DND-41 (cell line): ENCODE results near the gene DPH6.

Experiments used
- ATAC-seq: fragments of 200-7000 bp; cut with Tn5 transposase; 3 replicates; pipeline ENCODE4 v1.9.1; 2021; ENCODE audit warnings: low read depth; ENCODE audit not compliant: insufficient read depth
- DNase-seq: peaks from one replicate; pipeline ENCODE4 v3.0.0-alpha.2; 2020
- H2AFZ ChIP-seq: 2 replicates; pipeline ENCODE4 v1.6.0; 2012; ENCODE audit warnings: low read depth, low read length
- H3K27ac ChIP-seq: 2 replicates; pipeline ENCODE4 v1.5.1; 2012; ENCODE audit warnings: low read length, inconsistent platforms
- H3K27me3 ChIP-seq: fragments of 200-600 bp; sonication (generic); 2 replicates; pipeline ENCODE4 v1.6.0; 2012; ENCODE audit warnings: low read length, mild to moderate bottlenecking, inconsistent platforms; ENCODE audit not compliant: insufficient read depth, poor library complexity
- H3K36me3 ChIP-seq: 2 replicates; pipeline ENCODE4 v1.5.1; 2012; ENCODE audit warnings: low read length, inconsistent platforms; ENCODE audit not compliant: insufficient read depth
- H3K4me1 ChIP-seq: 2 replicates; pipeline ENCODE4 v1.5.1; 2012; ENCODE audit warnings: mild to moderate bottlenecking, low read length; ENCODE audit not compliant: insufficient read depth
- H3K4me2 ChIP-seq: 2 replicates; pipeline ENCODE4 v1.6.0; 2012; ENCODE audit warnings: mild to moderate bottlenecking, moderate library complexity, low read length, inconsistent platforms; ENCODE audit not compliant: insufficient read depth
- H3K4me3 ChIP-seq, 2 experiments: fragments of 200-600 bp in 1 of 2; shearing (Covaris generic) in 1 of 2; 2 replicates each; pipeline ENCODE4 v1.5.1; 2012 to 2016; ENCODE audit warnings: inconsistent platforms in 2 of 2, low read length in 2 of 2, mild to moderate bottlenecking in 2 of 2, low read depth in 1 of 2, moderate library complexity in 1 of 2
- H3K79me2 ChIP-seq: 2 replicates; pipeline ENCODE4 v1.6.0; 2012; ENCODE audit warnings: low read length, inconsistent platforms; ENCODE audit not compliant: insufficient read depth
- H3K9ac ChIP-seq: 2 replicates; pipeline ENCODE4 v1.6.0; 2012; ENCODE audit warnings: low read depth, mild to moderate bottlenecking, inconsistent platforms, low read length, moderate library complexity
- H3K9me3 ChIP-seq: 2 replicates; pipeline ENCODE4 v1.5.1; 2012; ENCODE audit warnings: low read length, moderate library complexity, mild to moderate bottlenecking, inconsistent platforms; ENCODE audit not compliant: insufficient read depth, severe bottlenecking
- H4K20me1 ChIP-seq: 2 replicates; pipeline ENCODE4 v1.6.0; 2012; ENCODE audit warnings: low read length; ENCODE audit not compliant: insufficient read depth
- EZH2 ChIP-seq: IDR thresholded peaks from 3 replicates; pipeline ENCODE4 v1.6.1; 2012; ENCODE audit warnings: borderline replicate concordance, low read depth, mild to moderate bottlenecking, moderate library complexity, low read length, inconsistent platforms; ENCODE audit not compliant: severe bottlenecking
- TF ChIP-seq, protein P1 (sequence below): IDR thresholded peaks from 2 replicates; pipeline ENCODE4 v1.5.1; 2012; ENCODE audit warnings: borderline replicate concordance, low read length, moderate library complexity, mild to moderate bottlenecking; ENCODE audit not compliant: poor library complexity, severe bottlenecking; ENCODE audit errors: extremely low read depth

Gene DPH6

DNA sequence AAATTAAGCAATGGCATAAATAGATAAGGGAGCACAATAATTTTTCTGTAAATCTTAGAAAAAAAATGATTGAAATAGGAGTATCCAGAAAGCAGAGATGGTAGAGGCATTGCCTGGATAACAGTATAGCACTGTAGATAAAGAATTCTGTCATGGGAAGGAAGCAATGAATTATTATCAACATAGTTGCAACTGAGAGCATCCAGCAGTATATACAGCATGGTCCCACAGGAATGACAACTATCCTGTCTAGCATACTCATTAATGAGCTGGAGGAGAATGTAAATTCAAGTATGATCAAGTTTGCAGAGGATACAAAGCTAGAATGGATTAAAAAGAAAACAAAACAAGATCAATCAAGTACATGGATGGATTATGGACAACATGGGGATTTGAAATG lies 90.8 kb downstream of the DPH6 start:
- Histone ChIP-seq H3K9me3 (no peaks in the 10 kb centered on the region), H3K4me2 (no peak overlapping the region), H4K20me1 (no peaks in the 10 kb centered on the region), H3K36me3 (no peaks in the 10 kb centered on the region), H3K9ac (no peak overlapping the region), H3K4me1 (no peaks in the 10 kb centered on the region), H3K4me3 (no peak overlapping the region), H3K27ac (no peak overlapping the region), H3K79me2 (no peaks in the 10 kb centered on the region), H2AFZ (no peak overlapping the region), H3K27me3 (no peaks in the 10 kb centered on the region)
- DNase-seq: no peak
- ATAC-seq: no peak
- no peak for TF ChIP-seq EZH2
- TF ChIP-seq, protein P1, sequence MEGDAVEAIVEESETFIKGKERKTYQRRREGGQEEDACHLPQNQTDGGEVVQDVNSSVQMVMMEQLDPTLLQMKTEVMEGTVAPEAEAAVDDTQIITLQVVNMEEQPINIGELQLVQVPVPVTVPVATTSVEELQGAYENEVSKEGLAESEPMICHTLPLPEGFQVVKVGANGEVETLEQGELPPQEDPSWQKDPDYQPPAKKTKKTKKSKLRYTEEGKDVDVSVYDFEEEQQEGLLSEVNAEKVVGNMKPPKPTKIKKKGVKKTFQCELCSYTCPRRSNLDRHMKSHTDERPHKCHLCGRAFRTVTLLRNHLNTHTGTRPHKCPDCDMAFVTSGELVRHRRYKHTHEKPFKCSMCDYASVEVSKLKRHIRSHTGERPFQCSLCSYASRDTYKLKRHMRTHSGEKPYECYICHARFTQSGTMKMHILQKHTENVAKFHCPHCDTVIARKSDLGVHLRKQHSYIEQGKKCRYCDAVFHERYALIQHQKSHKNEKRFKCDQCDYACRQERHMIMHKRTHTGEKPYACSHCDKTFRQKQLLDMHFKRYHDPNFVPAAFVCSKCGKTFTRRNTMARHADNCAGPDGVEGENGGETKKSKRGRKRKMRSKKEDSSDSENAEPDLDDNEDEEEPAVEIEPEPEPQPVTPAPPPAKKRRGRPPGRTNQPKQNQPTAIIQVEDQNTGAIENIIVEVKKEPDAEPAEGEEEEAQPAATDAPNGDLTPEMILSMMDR: no peak

DNA sequence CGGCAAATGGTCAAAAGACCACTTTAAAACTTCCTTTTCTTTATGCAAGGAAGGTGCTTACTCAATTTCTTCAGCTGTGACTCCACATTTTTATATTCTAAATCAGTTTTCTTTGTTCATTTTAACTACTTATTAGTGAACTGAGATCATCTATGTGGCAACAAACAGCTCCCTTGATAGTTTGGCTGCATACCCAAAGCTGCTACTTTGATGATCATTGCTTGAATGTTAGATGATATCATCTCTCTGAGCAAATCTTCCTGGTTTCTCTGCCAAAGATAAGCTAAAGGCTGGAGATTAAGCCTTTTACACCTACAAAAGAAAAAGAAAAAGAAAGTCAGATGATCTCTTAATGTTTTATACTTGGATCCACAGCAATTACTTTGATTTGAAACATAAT lies 95.5 kb downstream of the DPH6 start:
- ATAC-seq: no peak
- Histone ChIP-seq H3K36me3 (no peaks in the 10 kb centered on the region), H3K27me3 (no peaks in the 10 kb centered on the region), H3K9me3 (no peaks in the 10 kb centered on the region), H3K4me1 (no peaks in the 10 kb centered on the region), H4K20me1 (no peaks in the 10 kb centered on the region), H3K79me2 (no peaks in the 10 kb centered on the region), H3K9ac (no peak overlapping the region), H3K27ac (no peak overlapping the region), H3K4me3 (no peak overlapping the region), H2AFZ (no peak overlapping the region), H3K4me2 (no peak overlapping the region)
- no peak for TF ChIP-seq EZH2
- TF ChIP-seq, protein P1: no peak
- no peak for DNase-seq

DNA sequence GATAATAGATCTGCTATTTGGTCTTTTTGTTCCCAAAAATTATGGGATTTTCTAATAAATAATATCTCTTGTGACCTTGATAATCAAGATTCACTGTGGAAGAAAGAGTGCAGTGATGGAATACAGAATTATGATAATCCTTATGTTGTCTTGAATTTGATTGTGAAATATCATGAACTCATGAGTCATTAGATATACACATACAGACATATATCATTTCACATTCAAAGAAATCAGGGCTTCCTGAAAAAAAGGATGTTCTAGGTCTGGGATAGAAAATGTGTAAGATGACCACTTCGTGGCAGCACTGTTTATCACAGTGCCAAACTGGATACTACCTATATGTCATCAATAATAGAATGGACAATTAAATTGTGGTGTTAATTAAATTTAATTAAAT lies 97.7 kb downstream of the DPH6 start:
- Histone ChIP-seq H3K27ac (no peak overlapping the region), H3K4me2 (no peak overlapping the region), H3K27me3 (no peaks in the 10 kb centered on the region), H4K20me1 (no peaks in the 10 kb centered on the region), H3K4me3 (no peak overlapping the region), H3K4me1 (no peaks in the 10 kb centered on the region), H3K9me3 (no peaks in the 10 kb centered on the region), H3K9ac (no peak overlapping the region), H2AFZ (no peak overlapping the region), H3K36me3 (no peaks in the 10 kb centered on the region), H3K79me2 (no peaks in the 10 kb centered on the region)
- TF ChIP-seq, protein P1: no peak
- no peak for TF ChIP-seq EZH2
- DNase-seq (no peak), ATAC-seq (no peak)

DNA sequence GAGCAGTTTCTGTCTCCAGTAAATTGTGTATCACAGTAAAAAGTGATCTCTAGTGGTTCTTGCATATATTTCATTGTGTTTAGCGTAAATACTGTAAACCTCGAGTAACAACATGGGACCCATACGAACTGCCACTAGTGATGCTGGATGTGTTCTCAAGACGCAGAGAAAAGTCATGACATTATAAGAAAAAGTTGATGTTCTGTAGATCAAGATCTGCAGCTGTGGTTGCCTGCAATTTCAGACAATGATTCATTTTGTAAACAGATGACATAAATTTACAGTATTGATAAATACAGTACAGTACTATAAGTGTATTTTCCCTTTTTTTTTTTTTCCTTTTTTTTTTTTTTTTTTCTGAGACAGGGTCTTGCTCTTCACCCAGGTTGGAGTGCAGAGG lies 100.1 kb downstream of the DPH6 start:
- H3K79me2 ChIP-seq: no peaks in the 10 kb centered on the region
- H2AFZ ChIP-seq: no peak overlapping the region
- no peak overlapping the region for H3K9ac ChIP-seq
- H3K4me1 ChIP-seq: no peaks in the 10 kb centered on the region
- ATAC-seq (no peak), DNase-seq (no peak)
- H3K27me3 ChIP-seq: no peaks in the 10 kb centered on the region
- H3K27ac ChIP-seq: no peak overlapping the region
- no peaks in the 10 kb centered on the region for H3K36me3 ChIP-seq
- no peak for TF ChIP-seq EZH2
- TF ChIP-seq, protein P1: no peak
- no peaks in the 10 kb centered on the region for H3K9me3 ChIP-seq
- H3K4me3 ChIP-seq: no peak overlapping the region
- H3K4me2 ChIP-seq: no peak overlapping the region
- H4K20me1 ChIP-seq: no peaks in the 10 kb centered on the region
